Measurements from ENCODE around the gene RPH3AL. TPM values are rescaled to one million over a fixed set of nuclear protein-coding genes. Genes with fewer than 3 reads are reported as not detected.
"Not testable (repeated sequence)": the region's sequence is repeated elsewhere in the genome, so short reads cannot be mapped to it uniquely, and the experiment has no call there.

Gene RPH3AL
- total RNA-seq, 1 donor from 2014 or later = 26.7 TPM

DNA sequence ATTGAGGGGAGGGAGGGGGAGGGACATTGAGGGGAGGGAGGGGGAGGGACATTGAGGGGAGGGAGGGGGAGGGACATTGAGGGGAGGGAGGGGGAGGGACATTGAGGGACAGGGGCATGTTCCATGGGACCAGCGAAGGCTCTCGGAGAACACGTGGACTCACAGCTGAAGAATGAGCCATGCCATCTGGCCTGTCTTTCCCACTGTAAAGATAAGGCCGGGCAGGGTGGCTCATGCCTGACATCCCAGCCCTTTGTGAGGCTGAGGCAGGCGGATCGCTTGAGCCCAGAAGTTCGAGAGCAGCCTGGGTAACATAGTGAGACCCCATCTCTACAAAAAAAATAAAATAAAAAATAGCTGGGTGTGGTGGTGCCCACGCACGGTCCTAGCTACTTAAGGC is 32.5 kb downstream of the RPH3AL start:
- no peak for DNase-seq (ENCODE audit: low spot score)

DNA sequence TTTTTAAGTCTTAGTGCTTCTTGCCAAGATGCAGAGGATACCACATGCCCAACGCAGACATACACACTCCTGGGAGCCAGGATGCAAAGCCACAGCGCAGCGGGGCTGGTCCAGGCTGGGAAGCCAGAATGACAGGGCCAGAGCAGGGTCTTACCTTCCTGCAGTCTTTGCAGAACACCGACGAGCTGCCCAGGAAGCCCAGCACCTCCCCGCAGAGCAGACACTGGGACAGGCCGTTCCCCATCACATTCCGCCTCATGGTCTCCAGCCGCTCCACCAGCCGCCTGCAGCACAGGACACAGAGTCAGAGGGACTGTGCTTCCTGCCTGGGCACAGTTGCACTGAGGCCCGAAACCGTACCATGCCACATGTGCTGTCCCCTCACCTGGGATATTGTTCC is 33.3 kb downstream of the RPH3AL start:
- no peak for DNase-seq (ENCODE audit: low spot score)

DNA sequence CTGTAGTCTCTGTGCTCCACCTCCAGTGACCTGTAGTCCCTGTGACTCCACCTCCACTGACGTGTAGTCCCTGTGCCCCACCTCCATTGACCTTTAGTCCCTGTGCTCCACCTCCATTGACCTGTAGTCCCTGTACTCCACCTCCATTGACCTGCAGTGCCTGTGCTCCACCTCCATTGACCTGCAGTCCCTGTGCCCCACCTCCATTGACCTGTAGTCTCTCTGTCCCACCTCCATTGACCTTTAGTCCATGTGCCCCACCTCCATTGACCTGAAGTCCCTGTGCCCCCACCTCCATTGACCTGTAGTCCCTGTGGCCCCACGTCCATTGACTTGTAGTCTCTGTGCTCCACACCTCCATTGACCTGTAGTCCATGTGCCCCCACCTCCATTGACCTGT is 35.5 kb downstream of the RPH3AL start:
- not testable (repeated sequence) for DNase-seq (ENCODE audit: low spot score)

DNA sequence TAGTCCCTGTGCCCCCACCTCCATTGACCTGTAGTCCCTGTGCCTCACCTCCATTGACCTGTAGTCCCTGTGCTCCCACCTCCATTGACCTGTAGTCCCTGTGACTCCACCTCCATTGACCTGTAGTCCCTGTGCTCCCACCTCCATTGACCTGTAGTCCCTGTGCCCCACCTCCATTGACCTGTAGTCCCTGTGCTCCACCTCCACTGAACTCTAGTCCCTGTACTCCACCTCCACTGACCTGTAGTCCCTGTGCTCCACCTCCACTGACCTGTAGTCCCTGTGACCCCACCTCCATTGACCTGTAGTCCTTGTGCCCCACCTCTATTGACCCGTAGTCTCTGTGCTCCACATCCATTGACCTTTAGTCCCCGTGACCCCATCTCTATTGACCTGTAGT is 37.2 kb downstream of the RPH3AL start:
- not testable (repeated sequence) for DNase-seq (ENCODE audit: low spot score)

DNA sequence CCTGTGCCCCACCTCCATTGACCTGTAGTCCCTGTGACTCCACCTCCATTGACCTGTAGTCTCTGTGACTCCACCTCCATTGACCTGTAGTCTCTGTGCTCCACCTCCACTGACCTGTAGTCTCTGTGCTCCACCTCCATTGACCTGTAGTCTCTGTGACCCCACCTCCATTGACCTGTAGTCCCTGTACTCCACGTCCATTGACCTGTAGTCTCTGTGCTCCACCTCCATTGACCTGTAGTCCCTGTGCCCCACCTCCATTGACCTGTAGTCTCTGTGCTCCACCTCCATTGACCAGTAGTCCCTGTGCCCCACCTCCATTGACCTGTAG is 38.0 kb downstream of the RPH3AL start:
- DNase-seq (ENCODE audit: low spot score) = not testable (repeated sequence)

DNA sequence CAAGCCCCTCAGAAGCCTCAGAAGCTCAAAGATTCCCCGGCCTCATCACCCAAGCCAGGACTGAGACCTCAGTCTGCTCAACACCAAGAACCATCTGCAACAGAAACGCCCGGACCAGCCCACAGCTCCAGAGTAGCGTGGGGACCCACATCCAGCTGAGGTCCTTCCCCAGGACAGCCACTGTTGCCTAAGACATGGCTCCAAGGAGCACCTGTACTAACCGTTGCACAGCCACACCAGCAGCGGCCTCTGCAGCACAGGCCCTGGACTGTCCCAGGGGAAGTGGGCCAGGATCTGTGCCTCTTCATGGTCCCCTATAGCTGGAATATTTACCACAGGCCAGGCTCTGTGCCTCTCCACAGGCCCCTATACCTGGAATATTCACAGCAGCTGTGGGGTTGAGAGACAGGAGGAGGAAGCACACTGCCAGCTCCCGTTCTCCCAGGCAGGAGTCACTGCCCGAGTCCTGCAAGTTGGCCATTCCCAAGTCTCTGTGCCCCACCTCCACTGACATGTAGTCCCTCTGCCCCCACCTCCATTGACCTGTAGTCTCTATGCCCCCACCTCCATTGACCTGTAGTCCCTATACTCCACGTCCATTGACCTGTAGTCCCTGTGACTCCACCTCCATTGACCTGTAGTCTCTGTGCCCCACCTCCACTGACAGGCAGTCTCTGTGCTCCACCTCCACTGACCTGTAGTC is 38.5 kb downstream of the RPH3AL start:
- DNase-seq (ENCODE audit: low spot score) = no peak

DNA sequence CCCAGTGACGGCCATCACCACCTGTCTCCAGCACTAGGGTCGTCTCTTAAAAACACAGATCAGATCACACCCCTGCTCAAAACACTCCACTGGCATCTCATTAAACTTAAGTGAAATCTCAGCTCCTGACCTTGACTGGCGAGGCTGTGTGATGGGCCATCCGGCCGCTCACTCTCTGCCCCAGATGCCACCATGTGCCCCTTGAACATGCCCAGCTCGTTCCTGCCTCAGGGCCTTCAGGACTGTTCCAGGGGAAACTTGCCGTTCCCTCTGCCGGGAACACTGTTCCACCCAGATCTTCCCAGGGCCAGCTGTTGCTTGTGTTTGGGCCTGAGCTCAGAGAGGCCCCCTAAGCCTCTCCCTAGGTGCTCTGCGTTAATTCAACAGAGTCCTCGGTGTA is 39.4 kb downstream of the RPH3AL start:
- DNase-seq (ENCODE audit: low spot score) = no peak

DNA sequence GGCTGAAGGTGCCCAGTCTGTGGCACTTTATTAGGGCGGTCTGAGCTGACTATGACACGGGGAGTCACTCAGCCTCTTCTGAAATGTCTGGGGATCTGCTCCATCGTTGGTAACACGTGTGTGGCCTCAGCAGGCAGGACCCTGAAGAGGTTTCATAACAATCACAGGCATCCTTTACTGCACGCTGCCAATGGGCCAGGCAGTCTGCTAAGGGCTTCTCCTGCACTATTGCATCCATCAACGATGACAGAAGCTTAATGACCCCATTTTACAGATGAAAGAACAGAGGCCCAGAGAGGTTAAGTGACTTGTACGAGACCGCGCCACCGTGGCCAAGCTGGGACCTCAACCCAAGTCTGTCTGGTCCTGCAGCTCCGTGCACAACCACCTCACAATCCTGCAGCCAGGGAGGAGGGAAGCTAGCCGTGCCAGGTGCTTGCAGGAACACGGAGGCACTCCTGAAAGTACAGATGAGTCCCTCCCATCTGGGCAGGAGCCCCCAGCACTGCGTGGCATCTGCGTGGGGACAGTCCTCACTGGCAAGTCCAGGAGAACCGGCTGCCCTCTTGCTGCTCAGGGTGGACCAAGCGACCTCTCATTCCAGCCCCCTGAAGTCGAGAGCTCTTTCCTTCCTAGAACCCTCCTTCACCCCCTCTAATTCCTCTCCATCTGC is 40.0 kb downstream of the RPH3AL start:
- no peak for DNase-seq (ENCODE audit: low spot score)

DNA sequence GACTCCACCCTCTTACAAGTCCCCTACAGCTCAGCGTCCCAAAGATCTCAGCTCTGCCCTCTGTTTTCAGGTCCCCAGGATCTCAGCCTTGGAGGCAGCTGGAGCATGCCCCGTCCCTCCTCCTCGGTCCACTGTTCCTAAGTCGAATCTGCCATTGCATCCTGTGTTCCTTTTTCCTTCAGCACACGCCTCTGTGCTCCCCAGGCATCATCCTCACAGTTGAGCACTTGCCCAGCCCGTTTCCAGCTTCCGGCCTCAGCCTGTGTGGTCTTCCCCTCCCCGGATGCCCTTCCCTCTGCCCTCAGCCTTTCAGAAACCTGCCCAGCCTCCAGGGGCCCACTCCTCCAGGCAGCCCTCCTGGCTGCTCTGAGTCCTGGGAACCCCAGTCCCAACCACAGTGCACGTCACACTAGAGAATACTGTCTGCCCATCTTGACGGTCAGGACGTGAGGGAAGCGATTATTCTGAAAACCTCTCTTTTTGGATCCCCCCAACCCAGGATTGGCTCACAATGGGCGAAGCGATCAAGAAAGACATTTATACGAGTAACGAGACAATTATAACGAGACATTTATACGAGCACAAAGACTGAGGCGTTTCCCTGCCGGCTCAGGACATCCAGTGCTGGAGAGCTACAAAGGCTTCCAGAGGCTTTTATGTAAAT is 41.4 kb downstream of the RPH3AL start:
- DNase-seq (ENCODE audit: low spot score) = no peak

DNA sequence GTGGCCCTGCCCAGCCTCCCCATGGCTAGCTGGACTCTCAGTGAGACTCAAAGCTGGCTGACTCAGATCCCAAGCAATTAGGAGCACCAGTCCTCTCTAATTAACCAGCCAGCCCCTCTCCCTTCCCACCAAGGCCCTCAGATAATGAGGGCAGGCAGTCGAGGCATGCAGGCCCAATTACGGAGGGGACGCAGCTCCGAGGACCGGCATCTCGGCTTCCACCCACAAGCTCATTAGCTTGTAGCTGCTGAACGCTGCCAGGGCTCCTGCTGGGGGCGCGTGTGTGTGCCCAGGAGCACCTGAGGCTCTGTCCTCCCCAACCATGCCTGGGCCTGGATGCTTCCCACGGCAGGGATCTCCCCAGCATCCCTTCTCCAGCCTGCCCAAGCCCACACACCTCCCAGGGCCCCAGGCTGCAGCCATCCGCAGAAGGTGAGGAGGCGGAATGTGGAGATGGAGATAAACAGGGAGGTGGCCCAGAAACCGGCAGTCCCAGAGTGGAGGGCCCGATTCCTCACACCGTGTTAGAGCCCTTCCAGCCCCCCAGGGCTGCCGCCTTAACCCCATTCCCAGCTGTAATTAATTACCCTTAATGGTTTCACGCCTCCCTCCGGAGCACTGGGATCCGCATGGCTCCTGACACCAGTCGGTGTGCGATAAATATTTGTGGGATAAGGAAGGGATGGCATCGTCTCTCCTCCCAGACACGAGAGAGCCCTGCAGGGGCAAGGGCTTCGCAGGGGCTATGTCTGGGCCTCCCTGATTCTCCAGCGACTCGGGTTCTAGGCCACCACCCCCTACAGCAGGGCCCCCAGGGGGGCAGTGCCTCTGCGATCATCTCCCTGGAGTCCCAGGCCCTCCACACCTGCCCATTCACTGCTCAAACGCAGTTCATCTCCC is 42.2 kb downstream of the RPH3AL start:
- DNase-seq (ENCODE audit: low spot score) = no peak

DNA sequence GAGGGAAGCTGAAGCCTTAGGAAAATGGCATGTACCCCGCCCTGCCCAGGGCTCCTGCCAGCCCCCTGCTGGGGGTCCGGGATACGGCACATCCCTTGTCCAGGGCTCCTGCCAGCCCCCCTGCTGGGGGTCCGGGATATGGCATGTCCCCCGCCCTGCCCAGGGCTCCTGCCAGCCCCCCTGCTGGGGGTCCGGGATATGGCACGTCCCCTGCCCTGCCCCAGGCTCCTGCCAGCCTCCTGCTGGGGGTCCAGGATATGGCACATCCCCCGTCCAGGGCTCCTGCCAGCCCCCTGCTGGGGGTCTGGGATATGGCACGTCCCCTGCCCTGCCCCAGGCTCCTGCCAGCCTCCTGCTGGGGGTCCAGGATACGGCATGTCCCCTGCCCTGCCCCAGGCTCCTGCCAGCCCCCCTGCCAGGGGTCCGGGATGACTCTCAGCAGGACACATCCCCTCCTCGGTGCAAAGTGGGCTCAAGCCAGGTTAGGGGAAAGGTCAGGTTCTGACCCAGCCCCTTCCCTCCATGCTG is 43.2 kb downstream of the RPH3AL start:
- no peak for DNase-seq (ENCODE audit: low spot score)

DNA sequence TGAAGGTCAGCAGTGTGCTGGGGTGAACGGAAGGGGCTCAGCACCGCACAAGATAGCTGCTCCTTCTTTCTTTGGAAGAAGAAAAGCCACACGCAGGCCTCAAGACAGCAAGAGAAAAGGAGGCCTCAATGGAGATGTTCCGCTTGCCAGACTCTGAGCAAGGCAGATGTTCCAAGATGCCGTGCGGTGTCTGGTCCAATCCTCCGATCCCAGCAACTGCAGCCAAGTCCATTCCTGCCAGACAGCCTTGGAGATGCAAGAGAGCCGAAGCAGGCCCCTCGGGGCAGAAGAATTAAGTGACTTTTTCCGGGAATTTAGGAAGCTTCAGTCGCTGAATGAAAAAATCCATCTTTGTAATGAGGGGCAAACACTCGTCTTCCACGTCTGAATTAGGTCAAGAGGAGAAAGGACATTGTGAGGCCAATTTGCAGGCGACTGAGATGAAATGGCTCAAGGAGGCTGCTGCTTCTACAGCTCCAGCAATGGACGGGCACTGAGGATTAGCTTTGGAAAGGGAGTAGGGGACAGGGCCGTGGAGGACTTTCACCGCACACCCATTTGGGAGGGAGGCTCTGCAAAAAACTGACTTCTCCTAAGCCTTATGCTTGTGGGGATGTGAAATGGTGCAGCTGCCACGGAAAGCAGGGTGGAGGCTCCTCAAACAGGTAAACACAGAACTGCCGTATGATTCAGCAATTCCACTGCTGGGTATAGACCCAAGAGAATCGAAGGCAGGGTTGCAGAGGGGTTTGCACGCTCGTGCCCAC is 44.7 kb downstream of the RPH3AL start:
- DNase-seq (ENCODE audit: low spot score) = peak; percentile 67

DNA sequence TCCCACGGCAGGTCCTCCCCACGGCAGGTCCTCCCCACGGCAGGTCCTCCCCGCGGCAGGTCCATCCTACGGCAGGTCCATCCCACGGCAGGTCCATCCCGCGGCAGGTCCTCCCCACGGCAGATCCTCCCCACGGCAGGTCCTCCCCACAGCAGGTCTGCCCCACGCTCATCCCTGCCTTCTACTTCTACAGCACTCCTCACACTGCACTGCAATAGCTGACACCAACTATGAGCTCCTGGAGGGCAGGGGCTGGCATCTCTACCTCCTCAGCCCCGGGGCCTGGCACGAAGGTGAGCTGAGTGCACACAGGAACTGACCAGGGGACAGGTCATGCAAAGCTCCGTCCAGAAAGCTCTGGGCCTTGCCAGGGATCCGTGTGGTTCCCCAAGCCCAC is 45.3 kb downstream of the RPH3AL start:
- DNase-seq (ENCODE audit: low spot score) = no peak

DNA sequence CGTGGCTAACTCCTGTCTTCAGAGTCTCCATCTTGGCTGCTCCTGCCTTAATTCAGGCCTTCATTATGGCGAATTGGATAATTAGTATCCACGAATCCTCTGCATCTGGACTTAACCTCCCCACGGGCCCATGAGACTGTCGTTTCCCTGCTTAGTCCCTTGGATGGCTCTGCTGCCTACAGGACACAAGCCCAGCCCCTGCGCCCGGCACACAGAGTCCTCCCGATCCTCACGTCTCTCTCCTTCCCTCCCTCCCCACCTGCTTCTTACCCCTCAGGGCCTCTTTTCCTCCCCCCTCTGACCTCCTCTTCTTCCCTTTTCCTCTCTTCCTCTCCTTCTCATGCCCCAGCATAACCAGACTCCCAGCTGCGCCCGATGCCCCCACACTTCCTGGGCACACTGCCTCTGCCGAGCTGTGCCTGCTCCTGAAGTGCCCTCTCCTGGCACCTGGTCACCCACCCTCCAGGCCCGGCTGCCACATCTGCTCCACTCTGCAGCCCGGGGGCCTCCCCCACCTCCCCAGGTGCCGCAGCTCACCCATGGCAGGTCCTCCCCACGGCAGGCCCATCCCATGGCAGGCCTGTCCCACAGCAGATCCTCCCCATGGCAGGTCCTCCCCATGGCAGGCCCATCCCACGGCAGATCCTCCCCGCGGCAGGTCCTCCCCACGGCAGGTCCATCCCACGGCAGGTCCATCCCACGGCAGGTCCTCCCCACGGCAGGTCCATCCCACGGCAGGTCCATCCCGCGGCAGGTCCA is 45.9 kb downstream of the RPH3AL start:
- DNase-seq (ENCODE audit: low spot score) = no peak

DNA sequence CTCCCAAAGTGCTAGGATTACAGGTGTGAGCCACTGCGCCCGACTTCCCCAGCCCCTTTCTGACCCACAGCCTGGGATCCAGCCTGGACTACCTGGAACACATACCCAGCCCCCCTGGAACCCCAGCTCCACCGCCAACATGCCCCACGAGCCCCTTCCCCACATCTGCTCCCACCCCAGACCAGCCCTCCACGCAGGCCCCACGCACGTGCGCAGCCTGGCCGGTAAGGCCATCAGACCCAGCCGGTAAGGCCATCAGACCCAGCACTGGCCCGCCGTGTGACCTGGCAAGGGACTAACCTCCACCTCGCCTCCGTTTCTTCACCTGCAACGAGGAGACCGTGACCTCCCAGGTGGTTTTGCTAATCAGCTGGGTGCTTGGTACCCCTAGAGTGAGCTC is 46.5 kb downstream of the RPH3AL start:
- no peak for DNase-seq (ENCODE audit: low spot score)

DNA sequence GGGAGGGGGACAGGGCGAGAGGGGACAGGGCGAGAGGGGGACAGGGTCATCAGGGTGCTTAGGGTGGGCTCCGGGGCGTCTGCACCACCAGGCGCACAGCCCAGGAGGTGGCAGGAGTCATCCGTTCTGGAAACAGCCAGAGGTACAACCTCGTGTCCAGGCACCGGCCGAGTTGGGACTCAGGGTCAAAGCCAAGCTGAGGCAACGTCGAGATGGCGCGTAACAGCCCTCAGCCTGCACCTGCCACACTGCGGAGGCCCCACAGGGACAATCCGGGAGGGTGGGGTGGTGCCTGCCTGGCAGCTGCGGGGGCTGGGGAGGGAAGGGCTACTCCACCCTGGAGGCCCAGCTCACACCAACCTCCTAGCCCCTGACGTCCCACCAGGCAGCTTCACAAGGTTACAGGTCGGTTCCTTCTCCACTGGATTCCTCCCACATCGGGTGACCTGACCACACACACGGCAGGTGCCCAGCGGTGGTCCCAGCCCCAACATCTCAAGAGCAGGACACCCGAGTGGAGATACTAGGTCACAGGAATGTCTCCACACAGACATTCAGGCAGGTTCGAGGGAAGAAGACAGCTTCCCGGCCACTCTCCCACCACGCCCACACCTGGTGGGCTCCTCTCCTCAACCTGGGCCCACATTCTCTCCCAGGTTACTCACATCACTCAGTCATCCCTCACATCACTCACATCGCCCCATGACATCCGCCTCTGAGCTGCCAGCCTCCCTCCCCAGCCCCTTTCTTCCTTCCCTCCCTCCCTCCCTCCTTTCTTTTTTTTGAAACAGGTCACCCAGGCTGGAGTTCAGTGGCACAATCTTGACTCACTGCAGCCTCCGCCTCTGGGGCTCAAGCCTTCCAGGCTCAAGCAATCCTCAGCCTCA is 47.3 kb downstream of the RPH3AL start:
- no peak for DNase-seq (ENCODE audit: low spot score)

DNA sequence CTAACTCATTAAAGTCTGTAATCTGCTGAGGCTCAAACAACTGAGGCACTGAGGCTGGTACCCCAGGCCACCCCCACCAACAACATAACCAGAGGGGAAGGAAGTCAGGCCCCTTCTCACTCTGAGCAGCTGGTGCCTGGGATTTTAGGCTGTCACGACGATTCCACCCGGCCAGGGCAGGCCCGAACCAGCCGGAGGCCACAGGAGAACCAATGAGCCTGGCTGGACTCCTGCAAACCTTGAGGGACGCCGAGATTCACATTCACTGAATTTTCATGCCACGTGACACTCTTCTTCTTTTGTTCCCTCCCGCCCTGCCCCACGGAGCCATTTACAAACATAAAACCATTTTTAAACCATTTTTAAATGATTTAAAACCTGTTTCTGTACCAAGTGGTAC is 48.1 kb downstream of the RPH3AL start:
- no peak for DNase-seq (ENCODE audit: low spot score)

DNA sequence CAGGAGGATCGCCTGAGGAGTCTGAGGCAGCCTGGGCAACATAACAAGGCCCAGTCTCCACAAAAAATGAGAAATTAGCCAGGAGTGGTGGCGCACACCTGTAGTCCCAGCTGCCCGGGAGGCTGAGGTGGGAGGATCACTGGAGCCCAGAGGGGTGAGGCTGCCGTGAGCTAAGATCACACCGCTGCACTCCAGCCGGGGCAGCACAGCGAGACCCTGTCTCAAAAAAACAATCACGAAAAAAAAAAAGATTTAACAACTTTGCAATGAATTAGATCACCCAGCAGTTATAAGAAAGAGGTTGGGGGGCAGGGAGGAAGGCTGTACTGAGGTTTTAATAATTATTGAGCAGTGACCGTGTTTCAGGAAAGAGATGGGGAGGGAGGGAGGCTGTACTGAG is 49.4 kb downstream of the RPH3AL start:
- no peak for DNase-seq (ENCODE audit: low spot score)

DNA sequence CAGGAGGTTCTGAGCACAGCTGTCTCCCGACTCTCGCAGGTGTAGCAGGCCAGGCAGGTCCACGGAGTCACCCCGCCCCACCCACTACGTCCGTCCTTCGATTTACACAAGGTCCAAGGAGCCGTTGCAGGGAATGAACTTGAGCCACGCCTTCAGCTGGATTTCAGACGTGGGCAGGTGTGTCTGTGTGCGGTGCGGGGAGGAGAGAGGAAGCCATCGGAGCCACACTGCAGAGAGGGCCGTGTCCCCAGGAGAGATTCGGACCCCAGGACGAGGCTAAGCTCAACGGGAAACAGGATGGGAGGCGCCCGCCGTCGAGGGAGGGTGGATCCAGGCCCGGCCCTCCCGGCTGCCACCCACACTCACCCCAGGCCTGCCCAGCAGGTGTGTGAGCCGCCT is 50.3 kb downstream of the RPH3AL start:
- DNase-seq (ENCODE audit: low spot score) = peak; percentile 69
